ENCODE measurements around the gene HYCC1.

GRCh38 chr7:22969010-22969431 lies 44.9 kb downstream of the HYCC1 start:
- TF ChIP-seq SUZ12 (IDR thresholded peaks at IDR 0.05; ENCODE audit: extremely low read depth, insufficient read depth, insufficient read length): no peak
- no peak for TF ChIP-seq ZNF274 (IDR thresholded peaks at IDR 0.05; ENCODE audit: low read depth, low read length)
